Hippocampal formation (tissue), 2 donors: ENCODE results near the gene ACR.

Experiments used
- DNase-seq, 2 donors: peaks; one replicate each; lab custom pipeline; 2025; lab: John Stamatoyannopoulos, UW

Gene ACR

GRCh38 chr22:50717709-50718351, 20.2 kb upstream of the ACR start:
- no peak for DNase-seq

- DNase-seq: no peak
Observed at GRCh38 chr22:50718352-50718709, 19.7 kb upstream of the ACR start.

GRCh38 chr22:50719814-50720300, 18.1 kb upstream of the ACR start:
- no peak for DNase-seq

- no peak for DNase-seq
Observed at GRCh38 chr22:50720301-50721256, 17.4 kb upstream of the ACR start.

- no peak for DNase-seq
Observed at GRCh38 chr22:50721257-50721844, 16.7 kb upstream of the ACR start.

GRCh38 chr22:50722048-50722701, 15.8 kb upstream of the ACR start:
- no peak for DNase-seq

- no peak for DNase-seq
Observed at GRCh38 chr22:50722716-50723428, 15.1 kb upstream of the ACR start.

- DNase-seq: no peak
Observed at GRCh38 chr22:50723991-50724390, 14.0 kb upstream of the ACR start.

- DNase-seq: no peak
Observed at GRCh38 chr22:50724616-50725015, 13.4 kb upstream of the ACR start.

- DNase-seq: no peak
Observed at GRCh38 chr22:50725597-50725996, 12.4 kb upstream of the ACR start.

GRCh38 chr22:50726643-50727340, 11.2 kb upstream of the ACR start:
- DNase-seq: no peak

GRCh38 chr22:50727678-50728522, 10.1 kb upstream of the ACR start:
- no peak for DNase-seq

GRCh38 chr22:50728523-50728931, 9.5 kb upstream of the ACR start:
- DNase-seq: no peak

- no peak for DNase-seq
Observed at GRCh38 chr22:50729391-50730012, 8.5 kb upstream of the ACR start.

- no peak for DNase-seq
Observed at GRCh38 chr22:50730013-50730891, 7.8 kb upstream of the ACR start.

- DNase-seq: no peak
Observed at GRCh38 chr22:50730941-50731661, 6.9 kb upstream of the ACR start.

GRCh38 chr22:50731811-50732624, 6.0 kb upstream of the ACR start:
- DNase-seq: no peak
